ENCODE data around the gene HSH2D. TPM values are rescaled to one million over a fixed set of nuclear protein-coding genes. Genes with fewer than 3 reads are reported as not detected.
"Not testable (repeated sequence)": the region's sequence is repeated elsewhere in the genome, so short reads cannot be mapped to it uniquely, and the experiment has no call there.

HSH2D gene
- total and polyA plus RNA-seq, 4 donors: 5.5 to 9.3 (median 6.4) TPM

DNA sequence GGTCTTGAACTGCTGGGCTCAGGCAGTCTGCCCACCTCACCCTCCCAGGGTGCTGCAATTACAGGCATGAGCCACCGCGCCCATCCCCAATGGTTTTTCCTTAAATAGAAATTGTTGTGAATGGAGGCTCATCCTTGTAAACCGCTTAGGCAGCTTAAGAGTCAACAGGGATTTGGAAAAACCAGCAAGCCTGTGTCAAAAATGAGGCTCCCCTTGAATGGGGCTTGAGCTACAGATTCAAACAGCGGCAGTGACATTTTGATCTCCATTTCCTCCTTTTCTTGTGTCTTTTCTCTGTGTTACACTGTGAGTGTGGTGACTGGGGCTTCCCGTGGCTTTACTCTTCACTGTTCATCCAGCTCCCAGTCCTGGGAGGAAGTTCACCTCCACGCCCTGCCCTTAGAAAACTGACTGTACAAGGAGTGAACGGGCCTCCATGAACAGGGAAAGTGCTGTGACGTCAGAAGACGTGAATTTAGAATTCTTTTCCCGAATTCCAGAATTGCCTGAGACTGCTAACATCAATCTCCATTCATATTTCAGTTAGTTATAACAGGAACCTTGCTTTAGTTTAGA, 47.1 kb upstream of the HSH2D start:
- ATAC-seq (ENCODE audit: insufficient read depth, low FRiP score) (no peak), DNase-seq (no peak)
- Histone ChIP-seq H3K9ac (ENCODE audit: insufficient read depth in 1 of 2, low read length in 2 of 2) (no peak overlapping the region), H3K27ac (ENCODE audit: low read depth in 1 of 2, low read length in 1 of 2) (peak overlapping the region in 1 of 2 donors; percentile 42), H3K27me3 (ENCODE audit: control insufficient read depth in 3 of 3, insufficient read depth in 3 of 3, low read length in 2 of 3) (no peaks in the 10 kb centered on the region), H3K4me1 (ENCODE audit: control insufficient read depth in 5 of 5, insufficient read depth in 5 of 5, low read length in 5 of 5) (peaks cover 0 to 1% (median 0%) of the 10 kb centered on the region in 5 donors), H3K9me3 (ENCODE audit: control insufficient read depth in 4 of 4, insufficient read depth in 3 of 4, low read length in 3 of 4) (no peaks in the 10 kb centered on the region), H3K36me3 (ENCODE audit: control insufficient read depth in 4 of 4, insufficient read depth in 4 of 4, low read length in 4 of 4) (peaks cover 18 to 66% (median 59%) of the 10 kb centered on the region in 4 donors), H3K4me3 (no peak overlapping the region)
- TF ChIP-seq, protein P1, sequence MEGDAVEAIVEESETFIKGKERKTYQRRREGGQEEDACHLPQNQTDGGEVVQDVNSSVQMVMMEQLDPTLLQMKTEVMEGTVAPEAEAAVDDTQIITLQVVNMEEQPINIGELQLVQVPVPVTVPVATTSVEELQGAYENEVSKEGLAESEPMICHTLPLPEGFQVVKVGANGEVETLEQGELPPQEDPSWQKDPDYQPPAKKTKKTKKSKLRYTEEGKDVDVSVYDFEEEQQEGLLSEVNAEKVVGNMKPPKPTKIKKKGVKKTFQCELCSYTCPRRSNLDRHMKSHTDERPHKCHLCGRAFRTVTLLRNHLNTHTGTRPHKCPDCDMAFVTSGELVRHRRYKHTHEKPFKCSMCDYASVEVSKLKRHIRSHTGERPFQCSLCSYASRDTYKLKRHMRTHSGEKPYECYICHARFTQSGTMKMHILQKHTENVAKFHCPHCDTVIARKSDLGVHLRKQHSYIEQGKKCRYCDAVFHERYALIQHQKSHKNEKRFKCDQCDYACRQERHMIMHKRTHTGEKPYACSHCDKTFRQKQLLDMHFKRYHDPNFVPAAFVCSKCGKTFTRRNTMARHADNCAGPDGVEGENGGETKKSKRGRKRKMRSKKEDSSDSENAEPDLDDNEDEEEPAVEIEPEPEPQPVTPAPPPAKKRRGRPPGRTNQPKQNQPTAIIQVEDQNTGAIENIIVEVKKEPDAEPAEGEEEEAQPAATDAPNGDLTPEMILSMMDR (IDR thresholded peaks at IDR 0.05; ENCODE audit: control extremely low read depth, extremely low read depth): no peak
- WGBS, 2 donors: 73 to 74% methylated on average over 10 of the region's 10 CpGs

DNA sequence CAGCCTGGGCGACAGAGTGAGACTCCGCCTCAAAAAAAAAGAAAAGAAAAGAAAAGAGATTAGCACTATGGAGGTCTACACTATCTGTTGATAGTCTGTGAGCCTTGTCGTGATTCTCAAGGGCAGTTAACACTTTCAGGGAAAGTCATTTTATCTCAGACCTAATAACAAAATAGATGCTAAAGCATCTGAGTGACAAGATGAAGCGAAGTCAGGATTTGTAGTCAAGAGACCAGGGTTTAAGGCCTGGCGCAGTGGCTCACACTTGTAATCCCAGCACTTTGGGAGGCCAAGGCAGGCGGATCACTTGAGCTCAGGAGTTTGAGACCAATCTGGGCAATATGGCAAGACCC, 45.1 kb upstream of the HSH2D start:
- H3K27me3 ChIP-seq (ENCODE audit: control insufficient read depth in 3 of 3, insufficient read depth in 3 of 3, low read length in 2 of 3): no peaks in the 10 kb centered on the region
- H3K9ac ChIP-seq (ENCODE audit: insufficient read depth in 1 of 2, low read length in 2 of 2): no peak overlapping the region
- H3K4me1 ChIP-seq (ENCODE audit: control insufficient read depth in 5 of 5, insufficient read depth in 5 of 5, low read length in 5 of 5): peaks cover 0 to 1% (median 0%) of the 10 kb centered on the region in 5 donors
- ATAC-seq (ENCODE audit: insufficient read depth, low FRiP score): no peak
- peaks cover 19 to 60% (median 51%) of the 10 kb centered on the region in 4 donors for H3K36me3 ChIP-seq (ENCODE audit: control insufficient read depth in 4 of 4, insufficient read depth in 4 of 4, low read length in 4 of 4)
- DNase-seq: no peak
- H3K27ac ChIP-seq (ENCODE audit: low read depth in 1 of 2, low read length in 1 of 2): peak overlapping the region in 1 of 2 donors; percentile 22
- WGBS, 2 donors: 93 to 96% methylated on average over 6 of the region's 6 CpGs
- H3K9me3 ChIP-seq (ENCODE audit: control insufficient read depth in 4 of 4, insufficient read depth in 3 of 4, low read length in 3 of 4): no peaks in the 10 kb centered on the region
- H3K4me3 ChIP-seq: no peak overlapping the region
- TF ChIP-seq, protein P1 (IDR thresholded peaks at IDR 0.05; ENCODE audit: control extremely low read depth, extremely low read depth): no peak

DNA sequence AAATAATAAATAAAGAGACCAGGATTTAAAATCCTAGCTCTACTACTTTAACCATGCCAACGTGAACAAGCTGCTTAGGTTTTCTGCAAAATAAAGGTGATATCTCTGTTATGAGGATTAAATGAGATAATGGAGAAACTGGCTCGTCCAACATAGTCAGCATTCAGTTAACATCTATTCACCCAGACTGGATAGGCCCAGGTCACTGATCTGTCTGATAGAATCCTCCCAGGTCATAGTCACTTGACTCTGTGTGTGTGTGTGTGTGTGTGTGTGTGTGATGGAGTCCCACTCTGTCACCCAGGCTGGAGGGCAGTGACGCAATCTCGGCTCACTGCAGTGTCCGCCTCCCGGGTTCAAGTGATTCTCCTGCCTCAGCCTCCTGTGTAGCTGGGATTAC, 44.7 kb upstream of the HSH2D start:
- DNase-seq: no peak
- WGBS, 2 donors: 91 to 95% methylated on average over 6 of the region's 6 CpGs

DNA sequence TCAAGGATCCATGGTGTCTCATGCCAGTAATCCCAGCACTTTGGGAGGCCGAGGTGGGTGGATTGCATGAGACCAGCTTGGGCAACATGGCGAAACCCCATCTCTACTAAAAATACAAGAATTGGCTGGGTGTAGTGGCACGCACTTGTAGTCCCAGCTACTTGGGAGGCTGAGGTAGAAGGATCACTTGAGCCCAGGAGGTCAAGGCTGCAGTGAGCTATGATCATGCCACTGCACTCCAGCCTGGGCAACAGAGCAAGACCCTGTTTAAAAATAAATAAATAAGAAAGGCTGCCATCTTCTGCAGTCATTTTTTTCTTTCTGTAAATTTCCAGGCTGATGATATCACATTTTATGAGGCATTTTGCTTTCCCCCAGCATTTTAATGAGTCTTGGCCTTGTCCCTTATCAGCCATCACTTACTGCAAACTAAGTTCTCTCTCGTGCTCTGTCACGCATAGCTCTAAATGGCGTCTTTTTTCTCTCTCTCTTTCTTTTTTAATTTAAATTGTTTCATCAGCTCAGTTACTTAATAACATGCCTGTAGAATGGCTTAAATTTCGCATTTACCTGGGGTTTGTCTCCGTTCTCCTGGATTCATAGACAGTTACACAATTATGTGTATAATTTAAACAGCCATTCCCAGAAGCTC, 44.0 kb upstream of the HSH2D start:
- H3K9me3 ChIP-seq (ENCODE audit: control insufficient read depth in 4 of 4, insufficient read depth in 3 of 4, low read length in 3 of 4); H3K4me3 ChIP-seq; H3K9ac ChIP-seq (ENCODE audit: insufficient read depth in 1 of 2, low read length in 2 of 2); ATAC-seq (ENCODE audit: insufficient read depth, low FRiP score); H3K27ac ChIP-seq (ENCODE audit: low read depth in 1 of 2, low read length in 1 of 2); H3K27me3 ChIP-seq (ENCODE audit: control insufficient read depth in 3 of 3, insufficient read depth in 3 of 3, low read length in 2 of 3); DNase-seq; H3K4me1 ChIP-seq (ENCODE audit: control insufficient read depth in 5 of 5, insufficient read depth in 5 of 5, low read length in 5 of 5): not testable (repeated sequence)
- H3K36me3 ChIP-seq (ENCODE audit: control insufficient read depth in 4 of 4, insufficient read depth in 4 of 4, low read length in 4 of 4): peaks cover 19 to 57% (median 49%) of the 10 kb centered on the region in 4 donors
- WGBS, 2 donors: 94 to 96% methylated on average over 8 of the region's 8 CpGs

More for the DNA sequence above, 44.7 kb upstream of the HSH2D start:
- ATAC-seq (ENCODE audit: insufficient read depth, low FRiP score): no peak
- no peak overlapping the region for H3K27ac ChIP-seq (ENCODE audit: low read depth in 1 of 2, low read length in 1 of 2)
- no peak overlapping the region for H3K4me3 ChIP-seq
- no peak overlapping the region for H3K9ac ChIP-seq (ENCODE audit: insufficient read depth in 1 of 2, low read length in 2 of 2)
- H3K9me3 ChIP-seq (ENCODE audit: control insufficient read depth in 4 of 4, insufficient read depth in 3 of 4, low read length in 3 of 4): no peaks in the 10 kb centered on the region
- TF ChIP-seq, protein P1 (IDR thresholded peaks at IDR 0.05; ENCODE audit: control extremely low read depth, extremely low read depth): no peak
- no peaks in the 10 kb centered on the region for H3K27me3 ChIP-seq (ENCODE audit: control insufficient read depth in 3 of 3, insufficient read depth in 3 of 3, low read length in 2 of 3)
- H3K4me1 ChIP-seq (ENCODE audit: control insufficient read depth in 5 of 5, insufficient read depth in 5 of 5, low read length in 5 of 5): peaks cover 0 to 1% (median 0%) of the 10 kb centered on the region in 5 donors
- peaks cover 19 to 61% (median 50%) of the 10 kb centered on the region in 4 donors for H3K36me3 ChIP-seq (ENCODE audit: control insufficient read depth in 4 of 4, insufficient read depth in 4 of 4, low read length in 4 of 4)

All from lung (tissue), 12 donors.